Pancreas (tissue), 10 donors: ENCODE measurements around the gene BTD. TPM values are rescaled to one million over a fixed set of nuclear protein-coding genes. Genes with fewer than 3 reads are reported as not detected.
A peak's percentile ranks its signal among the peaks of the same experiment; 100 is the strongest.

ENCODE experiments used
- ATAC-seq, 4 donors: fragments of 200-7000 bp; cut with Tn5 transposase; one replicate each; pipeline versions ENCODE4 v1.8.0 to v1.9.1; 2020; ENCODE audit warnings: mild to moderate bottlenecking in 4 of 4, moderate library complexity in 4 of 4
- DNase-seq, 6 donors: peaks; one replicate each; pipeline ENCODE4 v3.0.0-alpha.2; 2020
- FAIRE-seq: peaks from 2 replicates; lab custom pipeline; 2012; peaks lifted over from hg19 to GRCh38; lab: Jason Lieb, UNC
- H3K27ac ChIP-seq, 4 donors: fragments of 200-600 bp; sonication (generic); 1 replicate in 3 of 4; 2 replicates in 1 of 4; pipeline versions ENCODE4 v1.5.0 to v1.8.0; 2020
- H3K27me3 ChIP-seq, 4 donors: fragments of 200-600 bp; one replicate each; pipeline ENCODE4 v1.8.0; 2021
- H3K36me3 ChIP-seq, 3 donors: fragments of 200-600 bp; sonication (generic) in 1 of 3; one replicate each; pipeline versions ENCODE4 v1.5.0 to v1.8.0; 2020 to 2021
- H3K4me1 ChIP-seq, 3 donors: fragments of 200-600 bp; one replicate each; pipeline ENCODE4 v1.8.0; 2021
- H3K4me3 ChIP-seq, 4 donors: fragments of 200-600 bp; sonication (generic) in 2 of 4; one replicate each; pipeline versions ENCODE4 v1.5.0 to v1.8.0; 2020 to 2021
- H3K9me3 ChIP-seq, 4 donors: fragments of 200-600 bp; one replicate each; pipeline ENCODE4 v1.8.0; 2021
- CTCF ChIP-seq, 4 donors: fragments of 200-600 bp; sonication (generic) in 3 of 4; IDR thresholded peaks; one replicate each; pipeline versions ENCODE4 v1.5.0 to v1.8.0; 2021; ENCODE audit warnings: antibody characterized with exemption in 4 of 4
- WGBS, 2 donors: extraction: QIAGEN DNeasy Blood & Tissue Kit; methylation state at CpG; one replicate each; pipeline ENCODE4 v1.1.7; 2013; 5-methylcytosine and 5-hydroxymethylcytosine counted together
- intact Hi-C, 3 donors: fragments of 100-400 bp; cut with DNase I; formaldehyde crosslinking; loops; one replicate each; pipeline versions ENCODE4 v1.11.1 to v1.14.2; 2022
- polyA plus RNA-seq, 2 donors: library from polyadenylated mRNA; stranded (reverse); fragments of 200-250 nt; gene quantifications; one replicate each; pipeline ENCODE4 v1.2.3, GENCODE V29; 2013
- total RNA-seq, 6 donors: library from RNA; stranded (reverse); fragmentation: NEBNext Ultra II Directional in 4 of 6; extraction: Animal tissue kit (Norgen Biotek cat#: 25700) in 4 of 6; gene quantifications; one replicate each; pipeline versions ENCODE4 v1.2.1 to v1.2.4, GENCODE V29; 2021 to 2023
- donor health status: healthy with polysubstance abuse.
- donor health status: DM: no; HTN: no; CAD: no; lungs with moderate emphysema.
- donor health status: DM: no; HTN: no; CAD: no.
- donor health status: control.
- donor health status: control.
- donor health status: Bipolar disorder and iron deficiency.
- donor health status: DM: yes; HTN: yes; CAD: no.
- donor health status: DM: no; HTN: no; CAD: no.
- donor health status: DM: no; HTN: no; CAD: no.
- donor health status: DM: yes; HTN: yes; CAD: no.

Gene BTD
- total RNA-seq (10 to 100 TPM; 14.2 to 22.0 (median 16.7) TPM), polyA plus RNA-seq (10 to 100 TPM in 1 of 2 donors, 1 to 10 TPM in 1; 6.2 to 16.5 TPM)

DNA sequence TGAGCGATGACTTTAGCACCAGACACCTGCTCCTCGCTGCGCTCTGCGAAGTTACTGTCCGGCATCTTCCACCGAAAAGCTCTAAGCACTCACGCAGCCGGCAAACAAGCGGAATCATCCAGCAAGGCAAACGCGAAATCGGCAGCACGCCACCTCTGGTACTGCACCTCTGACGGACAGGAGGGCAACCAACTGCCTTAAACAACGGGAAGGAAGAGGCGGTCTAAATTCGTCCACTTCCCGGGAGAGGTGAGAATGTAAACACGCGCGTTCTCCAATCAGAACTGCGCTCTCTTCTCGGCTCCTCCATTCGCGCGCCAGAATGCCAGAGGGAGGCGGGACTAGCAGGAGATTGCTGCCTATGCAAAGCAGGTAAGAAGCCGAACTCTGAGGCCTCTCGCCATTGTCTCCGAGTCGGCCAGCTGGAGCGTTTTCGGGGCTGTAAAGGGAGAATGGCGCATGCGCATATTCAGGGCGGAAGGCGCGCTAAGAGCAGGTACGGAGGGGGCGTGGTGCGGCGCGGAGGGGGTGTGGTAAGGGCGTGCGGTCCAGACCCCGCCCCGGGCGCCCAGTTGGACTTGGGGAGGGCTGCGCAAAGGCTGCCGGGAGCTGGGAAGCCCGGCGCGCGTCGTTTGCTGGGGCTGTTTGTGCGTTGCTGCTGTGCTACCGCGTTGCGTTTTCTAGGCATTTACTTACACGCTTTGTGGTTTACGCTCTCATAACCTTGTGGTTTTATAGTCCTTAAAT, at the start of gene BTD, which contains the start of gene HACL1:
TSS of gene BTD (plus strand) at position 347 of the 747 bp plus-strand sequence. CDS start 33,695 bp downstream, outside the sequence.
TSS of gene HACL1 (minus strand) at position 171 of the 747 bp plus-strand sequence. CDS start at position 65, 106 bp downstream.
- TF ChIP-seq CTCF (IDR thresholded peaks at IDR 0.05) = peak in 1 of 4 donors; percentile 11
- intact Hi-C loops = no loop called here
- no peaks in the 10 kb centered on the region for H3K9me3 ChIP-seq
- peak within 1 kb of the TSS; percentile 73 to 94 (median 88) for H3K27ac ChIP-seq
- WGBS, 2 donors = 0 to 1% methylated on average over 61 of the region's 61 CpGs
- H3K36me3 ChIP-seq = no peaks in the 10 kb centered on the region
- H3K4me1 ChIP-seq = peaks cover 11 to 32% (median 23%) of the 10 kb centered on the region in 3 donors
- ATAC-seq (peak; percentile 92 to 97 (median 94)), DNase-seq (peak; percentile 97 to 98 (median 98)), FAIRE-seq (peak; percentile 83)
- peak within 1 kb of the TSS; percentile 62 to 85 (median 74) for H3K4me3 ChIP-seq
- no peaks in the 10 kb centered on the region for H3K27me3 ChIP-seq

DNA sequence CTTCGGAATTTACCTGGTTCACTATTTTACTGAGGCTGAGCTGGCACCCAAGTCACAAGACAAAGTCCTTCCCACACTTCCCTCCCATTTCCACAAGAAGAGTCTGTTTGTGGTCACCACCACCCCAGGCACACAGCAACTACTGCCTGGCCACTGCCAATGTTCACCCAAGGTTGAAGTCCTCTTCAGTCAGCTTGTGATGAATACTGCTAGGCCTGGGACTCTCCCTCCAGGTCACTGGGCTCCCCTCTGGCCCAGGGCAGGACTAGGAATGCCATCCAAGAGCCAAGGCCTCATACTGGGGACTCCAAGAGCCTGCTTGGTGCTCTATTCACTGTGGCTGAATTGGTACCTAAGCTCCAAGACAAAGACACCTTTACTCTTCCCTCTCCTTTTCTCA, 49.6 kb upstream of the BTD start:
- DNase-seq = no peak
- intact Hi-C loops = loop anchor here in 1 of 3 donors (10.0 kb wide), 2 partner anchors 117 to 287 kb away; no protein-coding TSS in a partner anchor
- TF ChIP-seq CTCF (IDR thresholded peaks at IDR 0.05) = no peak
- no peaks in the 10 kb centered on the region for H3K9me3 ChIP-seq
- H3K36me3 ChIP-seq = no peaks in the 10 kb centered on the region
- no peaks in the 10 kb centered on the region for H3K27me3 ChIP-seq
- H3K4me1 ChIP-seq = no peaks in the 10 kb centered on the region
- H3K4me3 ChIP-seq = no peak overlapping the region
- WGBS, 2 donors = 76 to 87% methylated on average over 1 of the region's 1 CpG
- no peak for ATAC-seq
- H3K27ac ChIP-seq = no peak overlapping the region
- FAIRE-seq = no peak

DNA sequence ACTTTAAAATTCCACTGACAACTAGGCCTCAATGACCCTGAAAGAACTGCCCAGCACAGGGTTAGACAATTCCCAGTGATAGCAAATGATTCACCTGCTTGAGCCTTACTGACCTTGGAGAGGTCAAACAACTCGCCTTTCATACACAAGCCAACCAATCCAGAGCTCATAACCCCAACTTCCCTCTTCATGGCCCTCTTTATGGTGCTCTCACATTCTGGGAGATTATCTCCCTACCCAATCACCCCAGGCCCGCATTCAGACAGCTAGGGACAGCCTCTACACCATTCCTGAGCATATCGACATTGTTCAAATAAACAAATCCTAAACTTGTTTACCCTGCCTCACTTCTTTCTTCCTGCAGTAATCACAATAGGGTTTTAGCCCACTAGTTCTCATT, 47.8 kb upstream of the BTD start:
- Histone ChIP-seq H3K4me1 (peaks cover 0 to 8% (median 0%) of the 10 kb centered on the region in 3 donors), H3K4me3 (no peak overlapping the region), H3K27me3 (no peaks in the 10 kb centered on the region), H3K9me3 (no peaks in the 10 kb centered on the region), H3K36me3 (no peaks in the 10 kb centered on the region), H3K27ac (no peak overlapping the region)
- no peak for ATAC-seq
- WGBS, 2 donors = 39 to 48% methylated on average over 3 of the region's 3 CpGs
- intact Hi-C loops = loop anchor here in 1 of 3 donors (10.0 kb wide), 2 partner anchors 119 to 289 kb away; no protein-coding TSS in a partner anchor
- FAIRE-seq = no peak
- TF ChIP-seq CTCF (IDR thresholded peaks at IDR 0.05) = no peak
- no peak for DNase-seq

DNA sequence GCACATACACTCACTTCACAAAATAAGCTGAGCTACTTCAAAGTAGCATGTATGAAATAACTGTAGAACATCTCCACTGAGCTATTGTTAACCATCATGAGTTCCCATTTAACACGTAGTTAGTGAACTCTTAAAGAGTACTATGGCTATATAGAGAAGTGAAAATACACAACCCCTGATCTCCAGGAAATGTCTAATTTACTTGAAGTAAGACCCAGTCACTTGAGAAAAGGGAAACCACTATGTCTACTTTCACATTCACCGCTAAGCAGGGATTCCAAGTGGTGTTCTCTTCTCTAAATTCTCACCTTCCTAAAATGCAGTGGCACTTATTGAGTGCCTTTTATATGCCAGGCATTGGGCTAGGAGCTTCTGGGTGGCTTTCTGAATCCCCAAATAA, 45.0 kb upstream of the BTD start:
- ATAC-seq (peak in 2 of 4 donors; percentile 59 to 60), FAIRE-seq (no peak), DNase-seq (no peak)
- Histone ChIP-seq H3K27ac (peak overlapping the region in 1 of 4 donors; percentile 44), H3K9me3 (no peaks in the 10 kb centered on the region), H3K27me3 (no peaks in the 10 kb centered on the region), H3K4me1 (peaks cover 0 to 8% (median 0%) of the 10 kb centered on the region in 3 donors), H3K36me3 (peaks cover 0 to 9% (median 0%) of the 10 kb centered on the region in 3 donors), H3K4me3 (no peak overlapping the region)
- no peak for TF ChIP-seq CTCF (IDR thresholded peaks at IDR 0.05)
- WGBS, 2 donors = 81 to 83% methylated on average over 2 of the region's 2 CpGs
- intact Hi-C loops = loop anchor here in 1 of 3 donors (10.0 kb wide), 2 partner anchors 122 to 292 kb away; no protein-coding TSS in a partner anchor
